H1 (cell line): Measurements from ENCODE around the gene SSC5D. TPM values are rescaled to one million over a fixed set of nuclear protein-coding genes. Genes with fewer than 3 reads are reported as not detected.

Experiments
- CTCF ChIA-PET: fragments of 300-600 bp; sonication (Branson Sonifier 250); formaldehyde crosslinking; loops from one replicate; lab custom pipeline; 2021; ENCODE audit not compliant: partially characterized antibody; lab: Charles Lee
- POLR2A ChIA-PET: fragments of 300-600 bp; sonication (Branson Sonifier 250); formaldehyde crosslinking; loops from one replicate; lab custom pipeline; 2021; ENCODE audit warnings: inconsistent platforms; ENCODE audit not compliant: partially characterized antibody; lab: Charles Lee
- DNase-seq, 2 experiments: peaks; one replicate each; pipeline versions ENCODE4 v3.0.0 to v3.0.0-alpha.2; 2010 to 2022; ENCODE audit warnings: low spot score in 2 of 2, low read depth in 1 of 2, mixed read lengths in 1 of 2
- FAIRE-seq: peaks from 2 replicates; lab custom pipeline; 2011; peaks lifted over from hg19 to GRCh38; lab: Jason Lieb, UNC
- H2AFZ ChIP-seq: 2 replicates; pipeline ENCODE4 v1.8.1; 2012; ENCODE audit warnings: low read length, inconsistent platforms
- H2AK5ac ChIP-seq: 2 replicates; pipeline ENCODE4 v1.6.1; 2013; ENCODE audit warnings: low read depth, low read length
- H2BK120ac ChIP-seq: replicated peaks from 2 replicates; pipeline ENCODE3; 2013; ENCODE audit warnings: low read depth, low read length, inconsistent platforms
- H2BK12ac ChIP-seq: 2 replicates; pipeline ENCODE4 v1.6.1; 2013; ENCODE audit warnings: low read depth, low read length
- H2BK15ac ChIP-seq: 2 replicates; pipeline ENCODE4 v1.6.1; 2013; ENCODE audit warnings: low read length
- H2BK20ac ChIP-seq: 2 replicates; pipeline ENCODE4 v1.6.1; 2013; ENCODE audit warnings: low read length
- H2BK5ac ChIP-seq: 2 replicates; pipeline ENCODE4 v1.6.1; 2013; ENCODE audit warnings: low read depth, low read length
- H3K14ac ChIP-seq: 2 replicates; pipeline ENCODE4 v1.6.1; 2013; ENCODE audit warnings: inconsistent platforms; ENCODE audit not compliant: insufficient read length
- H3K18ac ChIP-seq: 2 replicates; pipeline ENCODE4 v1.6.1; 2013; ENCODE audit warnings: low read length; ENCODE audit errors: extremely low read depth
- H3K23ac ChIP-seq: 2 replicates; pipeline ENCODE4 v1.6.1; 2013; ENCODE audit warnings: inconsistent platforms; ENCODE audit not compliant: insufficient read length
- H3K23me2 ChIP-seq: 2 replicates; pipeline ENCODE4 v1.6.1; 2013; ENCODE audit warnings: low read depth, low read length
- H3K27ac ChIP-seq: 2 replicates; pipeline ENCODE4 v1.6.1; 2011; ENCODE audit warnings: low read depth, low read length, inconsistent platforms
- H3K27me3 ChIP-seq, 4 experiments: replicated peaks in 1 of 4; 1 replicate in 1 of 4; 2 replicates in 3 of 4; pipeline versions ENCODE4 v1.6.1 to v1.8.1; 2011 to 2013; ENCODE audit warnings: low read length in 3 of 4, mild to moderate bottlenecking in 3 of 4, inconsistent platforms in 2 of 4, mixed read lengths in 2 of 4, moderate library complexity in 1 of 4; ENCODE audit not compliant: control insufficient read depth in 3 of 4, insufficient read depth in 3 of 4; ENCODE audit errors: extremely low read depth in 1 of 4
- H3K36me3 ChIP-seq, 4 experiments: 2 replicates each; pipeline versions ENCODE4 v1.6.1 to v1.8.1; 2011 to 2013; ENCODE audit warnings: mild to moderate bottlenecking in 4 of 4, low read length in 3 of 4, moderate library complexity in 2 of 4, control low read depth in 1 of 4, inconsistent platforms in 1 of 4; ENCODE audit not compliant: insufficient read depth in 4 of 4, control insufficient read depth in 2 of 4
- H3K4ac ChIP-seq: replicated peaks from 2 replicates; pipeline ENCODE3; 2013; ENCODE audit warnings: low read length, low read depth, mixed read lengths, inconsistent platforms; ENCODE audit not compliant: insufficient read length
- H3K4me1 ChIP-seq, 4 experiments: replicated peaks in 1 of 4; 1 replicate in 1 of 4; 2 replicates in 3 of 4; pipeline versions ENCODE4 v1.6.1 to v1.8.1; 2011 to 2013; ENCODE audit warnings: low read length in 3 of 4, inconsistent platforms in 2 of 4, mixed read lengths in 1 of 4; ENCODE audit not compliant: insufficient read depth in 4 of 4, control insufficient read depth in 3 of 4
- H3K4me2 ChIP-seq, 2 experiments: 2 replicates each; pipeline versions ENCODE4 v1.6.1 to v1.8.1; 2011 to 2013; ENCODE audit warnings: low read depth in 2 of 2, low read length in 2 of 2, control low read depth in 1 of 2, inconsistent platforms in 1 of 2, mild to moderate bottlenecking in 1 of 2; ENCODE audit not compliant: insufficient read depth in 1 of 2
- H3K4me3 ChIP-seq, 4 experiments: fragments of 200-600, 300-600 bp in 1 of 4; sonication (generic), shearing (Covaris generic), sonication (Bioruptor Twin) in 1 of 4; 2 replicates each; pipeline versions ENCODE4 v1.5.1 to v1.8.1; 2011 to 2016; ENCODE audit warnings: low read length in 4 of 4, low read depth in 3 of 4, control low read depth in 2 of 4, inconsistent platforms in 2 of 4, mild to moderate bottlenecking in 2 of 4, mixed read lengths in 1 of 4, moderate library complexity in 1 of 4; ENCODE audit not compliant: insufficient read depth in 2 of 4; ENCODE audit errors: extremely low read depth in 1 of 4
- H3K56ac ChIP-seq: replicated peaks from 2 replicates; pipeline ENCODE3; 2013; ENCODE audit warnings: low read depth, mild to moderate bottlenecking, mixed read lengths, low read length, inconsistent platforms; ENCODE audit not compliant: insufficient read length
- H3K79me1 ChIP-seq: 2 replicates; pipeline ENCODE4 v1.6.1; 2013; ENCODE audit warnings: low read depth, low read length, control low read depth
- H3K79me2 ChIP-seq, 2 experiments: 2 replicates each; pipeline versions ENCODE4 v1.6.1 to v1.8.1; 2012 to 2013; ENCODE audit warnings: low read length in 2 of 2, mild to moderate bottlenecking in 2 of 2, inconsistent platforms in 1 of 2; ENCODE audit not compliant: insufficient read depth in 2 of 2, control insufficient read depth in 1 of 2
- H3K9ac ChIP-seq, 4 experiments: replicated peaks in 1 of 4; 1 replicate in 1 of 4; 2 replicates in 3 of 4; pipeline versions ENCODE4 v1.6.1 to v1.8.1; 2011 to 2013; ENCODE audit warnings: low read depth in 3 of 4, low read length in 3 of 4, control low read depth in 2 of 4, mild to moderate bottlenecking in 2 of 4, moderate library complexity in 2 of 4, inconsistent platforms in 1 of 4; ENCODE audit errors: extremely low read depth in 1 of 4
- H3K9me3 ChIP-seq, 2 experiments: 2 replicates each; pipeline versions ENCODE4 v1.6.1 to v1.8.1; 2012 to 2013; ENCODE audit warnings: mild to moderate bottlenecking in 2 of 2, moderate library complexity in 2 of 2, control low read depth in 1 of 2, inconsistent platforms in 1 of 2, low read depth in 1 of 2, low read length in 1 of 2, mixed read lengths in 1 of 2; ENCODE audit not compliant: insufficient read depth in 2 of 2
- H4K20me1 ChIP-seq, 2 experiments: replicated peaks in 1 of 2; 2 replicates each; pipeline versions ENCODE3 to v1.8.1; 2011 to 2013; ENCODE audit warnings: inconsistent platforms in 2 of 2, low read length in 2 of 2, mild to moderate bottlenecking in 1 of 2; ENCODE audit not compliant: insufficient read depth in 2 of 2, control insufficient read depth in 1 of 2
- H4K5ac ChIP-seq: 2 replicates; pipeline ENCODE4 v1.6.1; 2013; ENCODE audit warnings: low read length, low read depth, mixed read lengths, inconsistent platforms; ENCODE audit not compliant: insufficient read length
- H4K8ac ChIP-seq: 2 replicates; pipeline ENCODE4 v1.8.0; 2013; ENCODE audit warnings: mild to moderate bottlenecking, moderate library complexity, low read length, inconsistent platforms; ENCODE audit not compliant: insufficient read depth; ENCODE audit errors: extremely low read depth
- H4K91ac ChIP-seq: replicated peaks from 2 replicates; pipeline ENCODE3; 2013; ENCODE audit warnings: low read length, mixed read lengths, inconsistent platforms; ENCODE audit not compliant: insufficient read length
- ATF2 ChIP-seq: IDR thresholded peaks from 2 replicates; pipeline ENCODE4 v1.6.1; 2012; ENCODE audit warnings: low read length, inconsistent platforms
- BCL11A ChIP-seq, 2 experiments: IDR thresholded peaks; one replicate each; pipeline ENCODE4 v1.6.1; 2011; ENCODE audit warnings: low read depth in 2 of 2, low read length in 2 of 2, mild to moderate bottlenecking in 2 of 2
- CBX5 ChIP-seq: fragments of 300-800, 300-1000 bp; sonication (generic); IDR thresholded peaks from 2 replicates; pipeline ENCODE4 v1.7.1; 2016; ENCODE audit warnings: antibody characterized with exemption, low read length, low read depth
- E2F6 ChIP-seq: IDR thresholded peaks from 2 replicates; pipeline ENCODE4 v1.6.1; 2012; ENCODE audit warnings: inconsistent platforms
- EZH2 ChIP-seq: fragments of 200-600 bp; sonication (generic); IDR thresholded peaks from 2 replicates; pipeline ENCODE4 v1.7.1; 2012; ENCODE audit warnings: low read depth, mild to moderate bottlenecking, moderate library complexity, low read length, inconsistent platforms; ENCODE audit not compliant: severe bottlenecking
- GABPA ChIP-seq: IDR thresholded peaks from 2 replicates; pipeline ENCODE4 v1.6.1; 2011; ENCODE audit warnings: mild to moderate bottlenecking, low read length, moderate library complexity, borderline replicate concordance; ENCODE audit not compliant: insufficient read depth
- NRF1 ChIP-seq: IDR thresholded peaks from 2 replicates; pipeline ENCODE4 v1.6.1; 2011; ENCODE audit warnings: mild to moderate bottlenecking, low read depth, low read length, improper control_type of control experiment
- RXRA ChIP-seq: IDR thresholded peaks from 2 replicates; pipeline ENCODE4 v1.6.1; 2011; ENCODE audit warnings: low read depth, mild to moderate bottlenecking, low read length, moderate library complexity; ENCODE audit not compliant: insufficient read depth
- TBP ChIP-seq: IDR thresholded peaks from 2 replicates; pipeline ENCODE4 v1.6.1; 2011; ENCODE audit warnings: low read depth, low read length, improper control_type of control experiment
- TEAD4 ChIP-seq: IDR thresholded peaks from 2 replicates; pipeline ENCODE4 v1.6.1; 2012; ENCODE audit warnings: low read depth, low read length, inconsistent platforms, mixed read lengths
- ZNF274 ChIP-seq: IDR thresholded peaks from 2 replicates; pipeline ENCODE4 v1.7.0; 2012; ENCODE audit warnings: low read length, borderline replicate concordance; ENCODE audit errors: extremely low read depth
- WGBS, 2 experiments: shearing (Covaris generic) in 1 of 2; methylation state at CpG; one replicate each; pipeline versions ENCODE4 v1.1.6 to v1.1.7; 2013 to 2015; ENCODE audit warnings: low lambda C conversion rate in 2 of 2, mixed read lengths in 2 of 2, inconsistent platforms in 1 of 2, low coverage in 1 of 2, missing lambda C conversion rate in 1 of 2; ENCODE audit not compliant: insufficient replicate concordance in 2 of 2, insufficient coverage in 1 of 2, insufficient read length in 1 of 2; ENCODE audit errors: extremely low coverage in 1 of 2, missing lambda C conversion rate in 1 of 2; 5-methylcytosine and 5-hydroxymethylcytosine counted together
- polyA plus RNA-seq, 7 experiments: library from polyadenylated mRNA; depleted of rRNA in 3 of 7; stranded (reverse) in 5 of 7; unstranded in 2 of 7; fragments of >200 nt in 5 of 7; fragments of 200-250 nt in 2 of 7; gene quantifications; 1 replicate in 5 of 7; 2 replicates in 1 of 7; 4 replicates in 1 of 7; pipeline versions ENCODE4 v1.2.1 to v1.2.3, GENCODE V29; 2011 to 2013; ENCODE audit warnings: missing spikeins in 2 of 7, mixed read lengths in 2 of 7
- total RNA-seq: library from RNA; stranded (reverse); fragmentation: NEBNext Ultra II Directional; extraction: Animal tissue kit (Norgen Biotek cat#: 25700); gene quantifications from 2 replicates; pipeline ENCODE4 v1.2.1, GENCODE V29; 2021

The SSC5D gene
- total and polyA plus RNA-seq, 2 of the 8 experiments (the other 6 are each of a cell fraction or from before 2014, with no cell fraction given), result 0.39 to 1.7 TPM

DNA sequence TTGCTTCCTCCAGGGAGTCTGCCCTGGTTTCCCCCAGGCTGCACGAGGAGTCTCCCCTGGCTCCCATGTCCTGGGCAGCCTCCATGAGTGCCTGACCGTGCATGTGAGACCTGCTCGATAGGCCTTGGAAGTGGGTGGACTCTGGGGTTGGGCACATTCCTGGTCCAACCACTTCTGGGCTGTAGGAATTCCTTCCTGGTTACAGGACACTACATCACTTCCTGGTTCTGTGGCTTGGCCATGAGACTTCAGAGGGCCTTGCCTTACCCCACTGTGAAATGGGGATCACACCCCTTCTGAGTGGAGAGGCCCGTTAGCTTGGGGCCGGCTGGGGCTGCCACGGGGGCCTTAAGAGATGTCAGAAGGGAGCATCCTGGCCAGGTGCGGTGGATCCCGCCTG is 15.8 kb upstream of the SSC5D start:
- H2AK5ac ChIP-seq, result no peak overlapping the region
- H4K5ac ChIP-seq, result no peak overlapping the region
- H2AFZ ChIP-seq, result no peak overlapping the region
- no peaks in the 10 kb centered on the region for H3K79me2 ChIP-seq
- no peak overlapping the region for H3K56ac ChIP-seq
- H3K9me3 ChIP-seq, result no peaks in the 10 kb centered on the region
- FAIRE-seq, result no peak
- H3K79me1 ChIP-seq, result peaks cover 2% of the 10 kb centered on the region; the same call in 1 of the 2 replicates
- H4K8ac ChIP-seq, result no peak overlapping the region; the same call in 1 of the 2 replicates
- H2BK5ac ChIP-seq, result 0 out of 2 replicates have a peak overlapping the region, but pooled peaks have one; percentile 35
- H3K4ac ChIP-seq, result no peak overlapping the region
- 97% methylated on average over 8 of the region's 8 CpGs; no CpG with 5 or more reads in 1 of the 2 experiments for WGBS, 2 experiments
- H2BK15ac ChIP-seq, result peak overlapping the region; percentile 81; the same call in 1 of the 2 replicates
- H2BK20ac ChIP-seq, result no peak overlapping the region; the same call in 1 of the 2 replicates
- no peaks in the 10 kb centered on the region for H4K20me1 ChIP-seq
- H3K23me2 ChIP-seq, result peaks cover 3% of the 10 kb centered on the region
- H3K27me3 ChIP-seq, result no peaks in the 10 kb centered on the region; a peak in 2 of 7 replicates
- no peak overlapping the region for H3K27ac ChIP-seq
- H3K18ac ChIP-seq, result no peak overlapping the region
- DNase-seq, result no peak
- no peak overlapping the region for H2BK120ac ChIP-seq
- H3K4me1 ChIP-seq, result peaks cover 0 to 13% (median 6%) of the 10 kb centered on the region in 4 experiments; a peak in 5 of 7 replicates
- H3K23ac ChIP-seq, result no peak overlapping the region
- no peak overlapping the region for H3K14ac ChIP-seq
- ChIA-PET POLR2A (interaction anchor here (2.1 to 7.6 kb wide), 2 partner anchors 18 to 127 kb away, joined by 5 to 57 read pairs; partner anchors contain the start of genes FIZ1, SSC5D and ZNF524), CTCF (interaction anchor here (1.4 to 2.1 kb wide), 3 partner anchors 11 to 44 kb away, joined by 3 to 5 read pairs (median 5); partner anchors contain the start of gene NAT14)
- H4K91ac ChIP-seq, result no peak overlapping the region
- H3K36me3 ChIP-seq, result no peaks in the 10 kb centered on the region
- no peak overlapping the region for H3K4me3 ChIP-seq
- no peak overlapping the region for H3K4me2 ChIP-seq
- no peak overlapping the region for H3K9ac ChIP-seq
- H2BK12ac ChIP-seq, result no peak overlapping the region
- TF ChIP-seq ATF2 (no peak), CBX5 (no peak), NRF1 (no peak), ZNF274 (no peak), RXRA (no peak), EZH2 (no peak), TBP (no peak), E2F6 (no peak), TEAD4 (no peak), GABPA (no peak), BCL11A (IDR thresholded peaks at IDR 0.05; ENCODE audit: low read depth in 2 of 2, low read length in 2 of 2) (no peak)
